Uterus (tissue), 2 donors: Measurements from ENCODE around the gene KIF5B.

Experiments used
- CTCF ChIP-seq, 4 experiments: fragments of 200-600 bp in 2 of 4; fragments of 450-650 bp in 2 of 4; sonication (generic) in 2 of 4; IDR thresholded peaks; one replicate each; pipeline ENCODE4 v1.5.1; 2016 to 2019; ENCODE audit warnings: antibody characterized with exemption in 4 of 4, mild to moderate bottlenecking in 2 of 4, moderate library complexity in 1 of 4
- POLR2A ChIP-seq, 2 donors: fragments of 450-650 bp; IDR thresholded peaks; one replicate each; pipeline ENCODE4 v1.6.1; 2016; ENCODE audit warnings: antibody characterized with exemption in 2 of 2, mild to moderate bottlenecking in 1 of 2, moderate library complexity in 1 of 2

DNA sequence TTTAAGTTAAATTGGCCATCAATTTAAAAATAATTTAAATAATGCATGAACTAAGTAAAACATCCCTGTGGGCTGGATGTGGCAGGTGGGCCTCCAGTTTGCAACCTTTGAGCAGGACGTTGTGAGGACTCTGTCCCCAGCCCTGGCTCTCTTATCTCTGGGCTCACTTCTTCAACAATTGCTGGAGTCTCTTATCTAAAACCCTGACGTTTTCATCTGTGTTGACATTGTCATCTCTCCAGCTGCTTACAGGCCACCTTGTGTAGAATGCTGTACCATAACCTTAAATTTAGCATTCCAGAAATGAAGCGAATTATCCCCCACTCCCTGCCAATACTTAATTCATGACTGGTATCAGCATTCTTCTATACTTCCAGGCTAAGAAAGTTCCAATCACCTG lies 3.2 kb upstream of the KIF5B start:
- TF ChIP-seq CTCF (IDR thresholded peaks at IDR 0.05), result no peak
- TF ChIP-seq POLR2A (IDR thresholded peaks at IDR 0.05), result no peak
